ENCODE results near the gene FOXD1. TPM values are rescaled to one million over a fixed set of nuclear protein-coding genes. Genes with fewer than 3 reads are reported as not detected.

Gene FOXD1
- total and polyA plus RNA-seq, 9 of the 15 experiments (the other 6 are each of a cell fraction or from before 2014, with no cell fraction given), result 0.03 to 0.40 (median 0.10) TPM; not detected in 4

GRCh38 chr5:73437101-73437776, 11.3 kb downstream of the FOXD1 start (continued):
- TF ChIP-seq ZHX1 (conservative IDR thresholded peaks at IDR 0.05; ENCODE audit: low read length) (no peak), MAZ (CRISPR knock-in tag; conservative IDR thresholded peaks at IDR 0.05 in 1 of 2, IDR thresholded peaks at IDR 0.05 in 1 of 2) (peak in 1 of 2 experiments; percentile 57; a peak in 2 of 4 replicates), CHD4 (IDR thresholded peaks at IDR 0.05; ENCODE audit: insufficient read depth, insufficient replicate concordance, low read depth, low read length, poor library complexity, severe bottlenecking) (no peak), POLR2G (IDR thresholded peaks at IDR 0.05; ENCODE audit: low read depth, low read length) (0 out of 2 replicates have a peak, but pooled peaks have one; percentile 18), CCNT2 (IDR thresholded peaks at IDR 0.05; ENCODE audit: borderline replicate concordance, extremely low read depth, insufficient read length, low read depth, low read length) (peak; percentile 59), ZBTB7A (IDR thresholded peaks at IDR 0.05; ENCODE audit: borderline replicate concordance, control insufficient read depth, low read depth, low read length) (peak; percentile 61; the same call in 1 of the 2 replicates), UBTF (IDR thresholded peaks at IDR 0.05; ENCODE audit: borderline replicate concordance in 1 of 2, low read depth in 2 of 2, low read length in 2 of 2) (peak; percentile 32 to 69; a peak in 1 of 4 replicates), CTCFL (IDR thresholded peaks at IDR 0.05; ENCODE audit: borderline replicate concordance, insufficient read depth, low read depth, low read length, poor library complexity, severe bottlenecking) (peak; percentile 68), VEZF1 (CRISPR knock-in tag; IDR thresholded peaks at IDR 0.05) (peak; percentile 22; the same call in 1 of the 2 replicates), E2F6 (IDR thresholded peaks at IDR 0.05; ENCODE audit: borderline replicate concordance in 1 of 2, extremely low read depth in 1 of 2, insufficient read depth in 1 of 2, insufficient read length in 1 of 2, low read depth in 1 of 2, low read length in 1 of 2, poor library complexity in 1 of 2, severe bottlenecking in 1 of 2) (peak in 1 of 2 experiments; percentile 47), CTBP1 (IDR thresholded peaks at IDR 0.05; ENCODE audit: borderline replicate concordance) (peak; percentile 63; the same call in 1 of the 2 replicates), HDAC3 (IDR thresholded peaks at IDR 0.05; ENCODE audit: borderline replicate concordance, partially characterized antibody) (no peak)

Measured in K562 (cell line).